ENCODE data around the gene KCNMA1. TPM values are rescaled to one million over a fixed set of nuclear protein-coding genes. Genes with fewer than 3 reads are reported as not detected.

The KCNMA1 gene
- total and polyA plus RNA-seq, 9 of the 15 experiments (the other 6 are each of a cell fraction or from before 2014, with no cell fraction given), result 0.01 to 0.95 (median 0.15) TPM; not detected in 4

DNA sequence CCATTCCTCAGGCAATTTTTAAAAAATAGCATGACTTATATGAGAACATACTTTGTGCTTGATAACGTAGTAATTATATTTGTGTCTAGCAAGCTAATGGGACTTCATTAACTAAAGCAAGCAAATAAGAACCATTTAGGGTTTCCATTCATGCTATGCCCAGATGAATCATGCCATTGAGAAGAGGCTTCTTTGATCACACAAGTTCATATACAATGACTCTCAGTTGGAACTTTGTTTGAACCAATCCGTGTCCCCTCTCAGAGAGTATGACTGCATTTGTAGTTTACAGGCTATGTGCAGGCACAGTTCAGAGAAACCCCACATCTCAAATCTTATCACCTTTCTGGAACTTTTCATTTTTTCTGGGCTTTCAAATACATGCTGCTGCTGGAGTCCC, 614.2 kb downstream of the KCNMA1 start (continued):
- TF ChIP-seq NCOA4 (IDR thresholded peaks at IDR 0.05; ENCODE audit: partially characterized antibody), result no peak
- no peak for TF ChIP-seq TCF7L2 (IDR thresholded peaks at IDR 0.05; ENCODE audit: low read depth, low read length)

DNA sequence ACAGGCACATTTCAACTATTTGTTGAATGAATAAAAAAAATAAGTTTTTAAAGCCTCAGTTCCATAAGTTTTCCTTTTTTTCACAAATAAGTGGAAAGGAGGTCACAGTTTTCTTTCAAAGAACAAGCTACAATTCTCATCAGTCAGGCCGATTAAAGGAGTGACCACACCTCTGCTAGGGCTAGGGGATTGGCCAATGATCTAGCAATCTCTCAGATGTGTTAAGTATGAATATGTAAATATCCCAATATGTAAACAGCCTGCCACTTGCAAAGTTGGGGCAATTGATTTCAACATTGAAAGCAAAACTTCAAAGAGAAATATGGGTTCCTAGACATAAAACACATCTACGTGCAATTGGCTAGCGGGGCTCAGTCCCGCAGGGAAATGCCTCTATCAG, 614.9 kb downstream of the KCNMA1 start:
- peaks cover 0 to 4% of the 10 kb centered on the region in 2 experiments; a peak in 1 of 5 replicates for H3K27me3 ChIP-seq (ENCODE audit: control insufficient read depth in 2 of 2, insufficient read depth in 2 of 2, low read length in 2 of 2)
- no peaks in the 10 kb centered on the region for H3K9me1 ChIP-seq (ENCODE audit: control insufficient read depth, insufficient read depth, low read length)
- BruUV-seq (replicated peaks), result no TSS peak
- H4K20me1 ChIP-seq (replicated peaks; ENCODE audit: control insufficient read depth, insufficient read depth, low read length), result no peaks in the 10 kb centered on the region
- no peaks in the 10 kb centered on the region for H3K4me1 ChIP-seq (replicated peaks in 1 of 2; ENCODE audit: control insufficient read depth in 2 of 2, insufficient read depth in 2 of 2, low read length in 2 of 2)
- H3K4me2 ChIP-seq (ENCODE audit: insufficient read depth, low read length), result no peak overlapping the region
- intact Hi-C loops (cut with micrococcal nuclease), result no loop called here
- no peak overlapping the region for H3K27ac ChIP-seq (ENCODE audit: extremely low read depth, low read depth, low read length)
- POLR2A ChIA-PET, result no interaction called here
- H2AFZ ChIP-seq (ENCODE audit: low read depth, low read length), result no peak overlapping the region
- no peaks in the 10 kb centered on the region for H3K36me3 ChIP-seq (ENCODE audit: control insufficient read depth, insufficient read depth, low read length)
- CTCF ChIA-PET (ENCODE audit: low intra/inter-chr PET ratio), result no interaction called here
- no peak for FAIRE-seq
- ATAC-seq, result no peak
- no peak overlapping the region for H3K4me3 ChIP-seq
- in situ Hi-C loops (cut with MboI), result no loop called here
- no peak for DNase-seq (ENCODE audit: extremely low read depth in 1 of 4, low spot score in 3 of 4)
- no peak overlapping the region for H3K9ac ChIP-seq (ENCODE audit: insufficient read depth in 1 of 2, low read depth in 2 of 2, low read length in 2 of 2)
- no peaks in the 10 kb centered on the region for H3K9me3 ChIP-seq (replicated peaks; ENCODE audit: control insufficient read depth, insufficient read depth, low read depth, low read length)
- TF ChIP-seq, protein P1, sequence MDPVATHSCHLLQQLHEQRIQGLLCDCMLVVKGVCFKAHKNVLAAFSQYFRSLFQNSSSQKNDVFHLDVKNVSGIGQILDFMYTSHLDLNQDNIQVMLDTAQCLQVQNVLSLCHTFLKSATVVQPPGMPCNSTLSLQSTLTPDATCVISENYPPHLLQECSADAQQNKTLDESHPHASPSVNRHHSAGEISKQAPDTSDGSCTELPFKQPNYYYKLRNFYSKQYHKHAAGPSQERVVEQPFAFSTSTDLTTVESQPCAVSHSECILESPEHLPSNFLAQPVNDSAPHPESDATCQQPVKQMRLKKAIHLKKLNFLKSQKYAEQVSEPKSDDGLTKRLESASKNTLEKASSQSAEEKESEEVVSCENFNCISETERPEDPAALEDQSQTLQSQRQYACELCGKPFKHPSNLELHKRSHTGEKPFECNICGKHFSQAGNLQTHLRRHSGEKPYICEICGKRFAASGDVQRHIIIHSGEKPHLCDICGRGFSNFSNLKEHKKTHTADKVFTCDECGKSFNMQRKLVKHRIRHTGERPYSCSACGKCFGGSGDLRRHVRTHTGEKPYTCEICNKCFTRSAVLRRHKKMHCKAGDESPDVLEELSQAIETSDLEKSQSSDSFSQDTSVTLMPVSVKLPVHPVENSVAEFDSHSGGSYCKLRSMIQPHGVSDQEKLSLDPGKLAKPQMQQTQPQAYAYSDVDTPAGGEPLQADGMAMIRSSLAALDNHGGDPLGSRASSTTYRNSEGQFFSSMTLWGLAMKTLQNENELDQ (CRISPR knock-in tag; IDR thresholded peaks at IDR 0.05; ENCODE audit: borderline replicate concordance), result no peak
- no peak for TF ChIP-seq MEF2A (IDR thresholded peaks at IDR 0.05; ENCODE audit: control insufficient read depth, low read depth, low read length)
- TF ChIP-seq ZNF778 (CRISPR knock-in tag; IDR thresholded peaks at IDR 0.05), result no peak
- no peak for TF ChIP-seq BHLHE40 (IDR thresholded peaks at IDR 0.05; ENCODE audit: low read length)
- H3K79me2 ChIP-seq (ENCODE audit: control insufficient read depth, insufficient read depth, low read length), result no peaks in the 10 kb centered on the region
- 3% methylated on average over 4 of the region's 4 CpGs for WGBS (ENCODE audit: insufficient coverage, low coverage, missing lambda C conversion rate)
